ENCODE measurements around the gene GRK7.

DNA sequence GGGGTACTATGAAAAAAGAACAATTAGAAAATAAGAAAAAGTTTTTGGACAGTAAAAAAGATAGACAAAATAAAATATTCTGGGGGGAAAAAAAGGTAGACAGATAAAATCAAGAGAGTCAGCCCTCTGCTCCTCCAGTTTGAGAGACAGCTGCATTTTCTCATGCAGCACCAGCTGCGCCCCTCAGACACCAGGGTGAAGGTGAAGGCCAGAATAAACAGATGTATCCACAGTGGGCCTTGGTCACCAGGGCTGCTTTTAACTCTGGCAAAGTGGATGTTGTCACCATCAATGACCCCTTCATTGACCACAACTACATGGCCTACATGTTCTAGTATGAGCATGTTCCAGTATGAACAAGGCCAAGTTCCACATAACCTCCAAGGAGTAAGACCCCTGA is 39.0 kb upstream of the GRK7 start:
- TF ChIP-seq CTCF (IDR thresholded peaks at IDR 0.05): no peak
- TF ChIP-seq EP300 (IDR thresholded peaks at IDR 0.05; ENCODE audit: low read depth): no peak
- no peak for TF ChIP-seq POLR2AphosphoS5 (IDR thresholded peaks at IDR 0.05)
- no peak for TF ChIP-seq POLR2A (IDR thresholded peaks at IDR 0.05)

Measured in transverse colon (tissue), 4 donors.